Stimulated activated CD8-positive, alpha-beta memory T cell treated with anti-CD3 and anti-CD28 coated beads, Interleukin-4, amount 100 ng/mL, for 48 hours (primary cell): ENCODE measurements around the gene TEX48.
A peak's percentile ranks its signal among the peaks of the same experiment; 100 is the strongest.

Experiments
- DNase-seq: peaks from one replicate; pipeline ENCODE4 v3.0.0-alpha.2; 2020

Gene TEX48

GRCh38 chr9:114693248-114693855 is 11.4 kb upstream of the TEX48 start:
- DNase-seq = no peak

GRCh38 chr9:114691956-114692295 is 9.9 kb upstream of the TEX48 start:
- DNase-seq = no peak

GRCh38 chr9:114691046-114691955 is 9.3 kb upstream of the TEX48 start:
- DNase-seq = peak; percentile 74

- DNase-seq = no peak
Observed at GRCh38 chr9:114690308-114690707, 8.3 kb upstream of the TEX48 start.

GRCh38 chr9:114689813-114690212 is 7.8 kb upstream of the TEX48 start:
- no peak for DNase-seq

- DNase-seq = no peak
Observed at GRCh38 chr9:114688909-114689610, 7.1 kb upstream of the TEX48 start.

- no peak for DNase-seq
Observed at GRCh38 chr9:114688379-114688778, 6.4 kb upstream of the TEX48 start.

GRCh38 chr9:114687034-114687433 is 5.0 kb upstream of the TEX48 start:
- no peak for DNase-seq

- DNase-seq = no peak
Observed at GRCh38 chr9:114685951-114686350, 4.0 kb upstream of the TEX48 start.

GRCh38 chr9:114684036-114684435 is 2.0 kb upstream of the TEX48 start:
- DNase-seq = no peak

GRCh38 chr9:114682846-114683245 is 854 bp upstream of the TEX48 start:
- no peak for DNase-seq

- no peak for DNase-seq
Observed at GRCh38 chr9:114680259-114681001, 1.6 kb downstream of the TEX48 start.

GRCh38 chr9:114678795-114679194 is 3.2 kb downstream of the TEX48 start:
- no peak for DNase-seq

- DNase-seq = no peak
Observed at GRCh38 chr9:114678130-114678529, 3.9 kb downstream of the TEX48 start.

- DNase-seq = no peak
Observed at GRCh38 chr9:114677418-114677817, 4.6 kb downstream of the TEX48 start.

GRCh38 chr9:114676901-114677300 is 5.1 kb downstream of the TEX48 start:
- DNase-seq = no peak

GRCh38 chr9:114674798-114675540 is 7.0 kb downstream of the TEX48 start:
- DNase-seq = no peak

- no peak for DNase-seq
Observed at GRCh38 chr9:114674076-114674797, 7.8 kb downstream of the TEX48 start.

- no peak for DNase-seq
Observed at GRCh38 chr9:114671605-114672004, 10.4 kb downstream of the TEX48 start.

GRCh38 chr9:114669961-114670360 is 12.0 kb downstream of the TEX48 start:
- no peak for DNase-seq

GRCh38 chr9:114668146-114668545 is 13.8 kb downstream of the TEX48 start:
- DNase-seq = no peak

GRCh38 chr9:114666851-114667250 is 15.1 kb downstream of the TEX48 start:
- no peak for DNase-seq
